Activated CD4-positive, alpha-beta T cell treated with anti-CD3 and anti-CD28 coated beads, Interleukin-2, amount 50 U/mL, for 48 hours (primary cell): Measurements from ENCODE around the gene NXF2B.
"Not testable (repeated sequence)": the region's sequence is repeated elsewhere in the genome, so short reads cannot be mapped to it uniquely, and the experiment has no call there.

Experiments
- DNase-seq, 2 experiments: peaks; one replicate each; pipeline ENCODE4 v3.0.0-alpha.2; 2020

NXF2B gene, protein sequence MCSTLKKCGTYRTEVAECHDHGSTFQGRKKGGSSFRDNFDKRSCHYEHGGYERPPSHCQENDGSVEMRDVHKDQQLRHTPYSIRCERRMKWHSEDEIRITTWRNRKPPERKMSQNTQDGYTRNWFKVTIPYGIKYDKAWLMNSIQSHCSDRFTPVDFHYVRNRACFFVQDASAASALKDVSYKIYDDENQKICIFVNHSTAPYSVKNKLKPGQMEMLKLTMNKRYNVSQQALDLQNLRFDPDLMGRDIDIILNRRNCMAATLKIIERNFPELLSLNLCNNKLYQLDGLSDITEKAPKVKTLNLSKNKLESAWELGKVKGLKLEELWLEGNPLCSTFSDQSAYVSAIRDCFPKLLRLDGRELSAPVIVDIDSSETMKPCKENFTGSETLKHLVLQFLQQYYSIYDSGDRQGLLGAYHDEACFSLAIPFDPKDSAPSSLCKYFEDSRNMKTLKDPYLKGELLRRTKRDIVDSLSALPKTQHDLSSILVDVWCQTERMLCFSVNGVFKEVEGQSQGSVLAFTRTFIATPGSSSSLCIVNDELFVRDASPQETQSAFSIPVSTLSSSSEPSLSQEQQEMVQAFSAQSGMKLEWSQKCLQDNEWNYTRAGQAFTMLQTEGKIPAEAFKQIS

GRCh38 chrX:102439908-102440307 is at the start of gene NXF2B:
Gene NXF2B (minus strand): TSS chrX:102440008. CDS start chrX:102380036, 59,972 bp downstream.
- DNase-seq = not testable (repeated sequence)

- DNase-seq = not testable (repeated sequence)
Observed at GRCh38 chrX:102478765-102479164, 39.0 kb upstream of the NXF2B start.

DNA sequence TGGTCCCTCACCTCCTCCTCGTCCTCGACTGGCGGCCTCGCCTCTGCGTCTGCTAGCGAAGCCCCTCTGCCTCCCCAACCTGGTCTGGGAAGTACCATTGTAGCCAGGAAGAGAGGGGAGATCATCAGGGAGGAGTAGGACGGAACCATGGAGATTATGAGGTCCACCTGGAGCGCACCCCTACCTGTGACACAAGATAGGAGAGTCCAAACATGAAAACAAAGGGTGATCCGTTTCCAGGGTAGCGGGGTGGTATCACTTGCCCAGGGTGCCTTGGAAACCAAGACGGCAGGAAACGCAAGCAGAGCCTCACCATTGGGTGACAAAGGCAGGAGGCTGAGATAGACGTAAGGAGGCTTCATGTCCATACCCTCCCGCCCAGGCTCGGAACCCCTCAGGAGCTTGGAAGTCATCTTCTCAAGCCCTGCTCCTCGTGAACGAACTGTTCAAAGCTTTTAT is 32.0 kb upstream of the NXF2B start, which contains the start of gene TCP11X2:
Gene TCP11X2 (minus strand): TSS at position 51 of the 459 bp plus-strand sequence.
- not testable (repeated sequence) for DNase-seq

- not testable (repeated sequence) for DNase-seq
Observed at GRCh38 chrX:102470215-102470614, 30.4 kb upstream of the NXF2B start.

DNA sequence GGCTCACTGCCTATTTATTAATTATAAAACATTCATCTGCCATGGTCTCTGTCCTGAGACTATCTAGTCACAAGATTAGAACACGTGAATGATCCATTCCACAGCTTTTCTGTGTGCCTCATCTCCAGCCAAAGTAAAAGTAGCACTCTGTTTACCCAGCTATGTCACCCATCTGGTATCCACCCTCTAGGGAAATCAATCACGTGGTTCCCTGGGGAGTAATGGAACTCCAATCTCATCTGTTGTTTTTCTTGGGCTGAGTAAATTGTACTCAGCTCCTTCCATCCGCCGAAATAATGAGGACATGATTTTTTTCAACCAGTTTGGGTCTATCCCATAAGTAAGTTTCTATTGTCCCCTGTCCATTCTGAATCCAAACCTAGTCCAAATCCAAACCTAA is 18.8 kb upstream of the NXF2B start:
- DNase-seq = not testable (repeated sequence)

- DNase-seq = not testable (repeated sequence)
Observed at GRCh38 chrX:102414493-102414892, 25.3 kb downstream of the NXF2B start.

DNA sequence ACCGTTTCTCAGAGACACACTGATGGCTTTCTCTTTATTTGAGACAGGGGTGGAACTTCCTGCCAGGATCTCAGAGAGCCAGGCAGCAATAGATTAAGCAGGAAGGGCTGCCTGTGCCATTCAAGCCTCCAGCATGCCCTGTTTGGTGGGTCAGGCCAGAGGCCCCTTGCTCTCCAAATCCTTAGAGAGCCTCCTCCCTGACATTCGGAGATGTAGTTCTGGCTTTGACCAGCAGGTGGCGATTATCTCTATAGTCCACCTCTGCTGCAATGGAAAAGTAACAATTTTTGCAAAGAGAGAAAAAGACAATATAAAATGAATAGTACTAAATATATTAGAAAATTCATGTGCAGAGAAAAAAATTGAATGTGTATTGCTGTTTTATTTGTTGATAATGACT is 93.9 kb downstream of the NXF2B start:
- DNase-seq = peak; percentile 72 to 76

DNA sequence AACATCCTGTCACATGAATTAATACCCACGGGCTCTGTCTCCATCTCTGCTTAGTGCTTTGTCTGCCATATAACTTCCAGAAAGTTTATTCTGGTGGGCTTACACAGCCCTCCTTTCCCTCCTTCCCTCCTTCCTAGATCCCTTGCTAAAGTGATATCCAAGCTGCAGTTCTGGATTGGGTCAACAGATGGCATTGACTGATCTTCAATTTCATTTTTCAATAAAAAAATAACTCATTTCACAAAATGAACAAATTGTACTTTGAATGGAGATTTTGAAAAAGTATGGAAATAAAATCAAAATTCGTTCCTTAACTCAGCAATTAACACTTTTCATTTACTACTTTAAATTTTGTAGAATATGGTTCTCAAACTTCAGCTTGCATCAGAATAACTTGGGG is 97.9 kb downstream of the NXF2B start:
- DNase-seq = no peak

DNA sequence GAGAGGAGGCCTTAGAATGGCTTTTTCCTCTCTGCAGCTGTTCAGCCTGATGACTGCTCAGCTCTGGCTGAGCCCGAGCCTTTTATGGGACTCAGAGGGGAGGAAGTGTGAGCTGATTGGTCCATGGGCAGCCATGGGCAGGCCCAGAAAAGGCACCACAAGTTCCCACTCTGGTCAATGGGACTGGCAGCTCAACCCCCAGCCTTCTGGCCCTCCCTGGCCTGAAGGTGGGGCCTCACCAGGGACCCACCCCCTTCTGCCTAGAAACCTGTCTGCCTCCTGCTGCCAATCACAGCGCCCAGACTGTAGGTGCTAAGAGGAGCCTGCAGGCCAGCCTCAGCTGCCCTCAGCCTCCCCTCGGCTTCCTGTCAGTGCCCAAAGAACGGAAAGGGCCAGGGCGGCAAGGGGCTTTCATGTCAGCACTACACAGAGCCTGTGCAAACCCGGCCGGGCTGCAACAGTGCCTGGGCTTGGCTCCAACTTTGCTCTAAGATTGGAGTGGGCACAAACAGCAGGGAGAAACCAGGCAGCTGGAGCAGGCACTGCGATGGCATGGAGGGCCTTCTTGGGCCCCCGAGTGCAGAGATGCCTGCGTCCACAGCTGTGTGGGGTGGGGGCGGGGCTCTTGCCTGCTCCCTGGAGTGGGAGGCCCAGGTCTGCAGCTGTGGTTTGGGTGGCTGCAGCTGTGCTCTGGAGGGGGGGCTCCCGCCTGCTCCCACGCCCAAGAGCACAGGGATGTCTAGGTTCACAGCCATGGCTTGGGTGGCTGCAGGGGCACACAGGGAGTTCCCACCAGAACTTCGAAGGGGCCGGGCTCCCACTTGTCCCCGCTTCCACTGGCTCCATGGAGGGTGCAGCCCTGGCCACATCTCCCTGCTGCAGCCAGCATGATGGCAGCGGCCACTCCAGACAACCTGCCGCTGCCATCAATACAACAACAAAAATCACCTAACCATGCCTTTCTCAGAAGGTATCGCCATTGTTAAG is 100.2 kb downstream of the NXF2B start:
- peak in 1 of 2 experiments; percentile 5 for DNase-seq

- DNase-seq = no peak
Observed at GRCh38 chrX:102338162-102338561, 101.6 kb downstream of the NXF2B start.
